Prostate gland (tissue), 2 donors: ENCODE measurements around the gene PSMD13.

ENCODE experiments used
- CTCF ChIP-seq, 4 experiments: fragments of 200-600 bp in 2 of 4; fragments of 450-650 bp in 2 of 4; sonication (generic) in 2 of 4; IDR thresholded peaks; 1 replicate in 3 of 4; 2 replicates in 1 of 4; pipeline ENCODE4 v1.5.1; 2016 to 2019; ENCODE audit warnings: antibody characterized with exemption in 4 of 4, mild to moderate bottlenecking in 2 of 4, moderate library complexity in 2 of 4
- POLR2A ChIP-seq: fragments of 450-650 bp; IDR thresholded peaks from one replicate; pipeline ENCODE4 v1.6.1; 2016; ENCODE audit warnings: antibody characterized with exemption, mild to moderate bottlenecking

GRCh38 chr11:210122-210802 lies 26.5 kb upstream of the PSMD13 start:
- TF ChIP-seq POLR2A, result no peak
- no peak for TF ChIP-seq CTCF (IDR thresholded peaks at IDR 0.05)
